A549 (cell line): ENCODE measurements around the gene FKBP2. TPM values are rescaled to one million over a fixed set of nuclear protein-coding genes. Genes with fewer than 3 reads are reported as not detected.

ENCODE experiments used
- ATAC-seq, 2 experiments: fragments of 200-7000 bp in 1 of 2; fragments of >200 bp in 1 of 2; cut with Nextera tagmentation in 1 of 2; cut with Tn5 transposase in 1 of 2; 3 replicates each; pipeline versions ENCODE4 v1.8.0 to v1.9.1; 2018 to 2020; ENCODE audit warnings: mild to moderate bottlenecking in 1 of 2, moderate library complexity in 1 of 2
- CTCF ChIA-PET: fragments of 300-600 bp; sonication (Branson Sonifier 250); formaldehyde crosslinking; extraction: SDS; loops from one replicate; lab custom pipeline; 2021; ENCODE audit warnings: antibody characterized with exemption, inconsistent platforms; lab: Yijun Ruan, JAX
- POLR2A ChIA-PET: fragments of 350-600 bp; formaldehyde crosslinking; extraction: SDS; loops from one replicate; lab custom pipeline; 2021; ENCODE audit warnings: antibody characterized with exemption, inconsistent platforms; lab: Yijun Ruan, JAX
- DNase-seq, 2 experiments: peaks; one replicate each; pipeline versions ENCODE4 v3.0.0 to v3.0.0-alpha.2; 2011 to 2016; ENCODE audit warnings: low read depth in 1 of 2, low spot score in 1 of 2
- FAIRE-seq: peaks from 2 replicates; lab custom pipeline; 2011; peaks lifted over from hg19 to GRCh38; lab: Jason Lieb, UNC
- H3K27ac ChIP-seq, 2 experiments: fragments of >200 bp; sonication (Bioruptor Twin); formaldehyde crosslinking; 3 replicates each; pipeline ENCODE4 v1.5.1; 2016 to 2017
- H3K4me1 ChIP-seq: fragments of >200 bp; sonication (Bioruptor Twin); formaldehyde crosslinking; 3 replicates; pipeline ENCODE4 v1.6.1; 2016
- H3K4me2 ChIP-seq: fragments of >200 bp; sonication (Bioruptor Twin); formaldehyde crosslinking; 3 replicates; pipeline ENCODE4 v1.6.1; 2016
- H3K4me3 ChIP-seq: fragments of >200 bp; sonication (Bioruptor Twin); formaldehyde crosslinking; 3 replicates; pipeline ENCODE4 v1.5.1; 2016
- H3K9me3 ChIP-seq: fragments of >200 bp; sonication (Bioruptor Twin); formaldehyde crosslinking; 3 replicates; pipeline ENCODE4 v1.6.1; 2016
- BCL3 ChIP-seq: fragments of >200 bp; sonication (Bioruptor Twin); formaldehyde crosslinking; IDR thresholded peaks from 3 replicates; pipeline ENCODE4 v1.6.1; 2016
- BHLHE40 ChIP-seq: IDR thresholded peaks from 2 replicates; pipeline ENCODE4 v1.6.1; 2012; ENCODE audit warnings: low read depth, low read length, inconsistent platforms
- CBX2 ChIP-seq: fragments of 200-600 bp; sonication (generic); IDR thresholded peaks from 2 replicates; pipeline ENCODE4 v1.6.1; 2016; ENCODE audit warnings: low read depth, mild to moderate bottlenecking, borderline replicate concordance
- CBX8 ChIP-seq: fragments of 200-600 bp; sonication (generic); IDR thresholded peaks from 2 replicates; pipeline ENCODE4 v1.6.1; 2016
- ELK1 ChIP-seq: fragments of 150-350 bp; IDR thresholded peaks from 2 replicates; pipeline ENCODE4 v1.6.1; 2014; ENCODE audit warnings: low read depth, mild to moderate bottlenecking, low read length
- EP300 ChIP-seq, 2 experiments: fragments of >200 bp; sonication (Bioruptor Twin); formaldehyde crosslinking; IDR thresholded peaks; 2 replicates in 1 of 2; 3 replicates in 1 of 2; pipeline ENCODE4 v1.6.1; 2016 to 2017
- FOSB ChIP-seq: fragments of 250-450 bp; sonication (Bioruptor Pico); IDR thresholded peaks from 2 replicates; pipeline ENCODE4 v1.5.0; 2020; ENCODE audit warnings: mild to moderate bottlenecking, moderate library complexity
- HMGXB4 ChIP-seq: fragments of 250-450 bp; sonication (Bioruptor Pico); IDR thresholded peaks from 2 replicates; pipeline ENCODE4 v1.5.0; 2021; ENCODE audit warnings: mild to moderate bottlenecking, moderate library complexity, borderline replicate concordance
- HOXA7 ChIP-seq: fragments of 250-450 bp; sonication (Bioruptor Pico); IDR thresholded peaks from 2 replicates; pipeline ENCODE4 v1.5.0; 2020; ENCODE audit warnings: mild to moderate bottlenecking, moderate library complexity
- JUN ChIP-seq, 2 experiments: fragments of >200 bp; sonication (Bioruptor Twin); formaldehyde crosslinking; IDR thresholded peaks; 2 replicates in 1 of 2; 3 replicates in 1 of 2; pipeline ENCODE4 v1.6.1; 2016 to 2017
- MAFK ChIP-seq: fragments of 450-650 bp; IDR thresholded peaks from 2 replicates; pipeline ENCODE4 v1.6.1; 2014; ENCODE audit not compliant: partially characterized antibody
- MAX ChIP-seq: IDR thresholded peaks from 2 replicates; pipeline ENCODE4 v1.6.1; 2012
- NPAS2 ChIP-seq: fragments of 250-450 bp; sonication (Bioruptor Pico); IDR thresholded peaks from 2 replicates; pipeline ENCODE4 v1.8.0; 2022; ENCODE audit warnings: mild to moderate bottlenecking, moderate library complexity, borderline replicate concordance
- PBX3 ChIP-seq: IDR thresholded peaks from 2 replicates; pipeline ENCODE4 v1.6.1; 2012
- PHF8 ChIP-seq: fragments of 200-600 bp; sonication (generic); IDR thresholded peaks from 2 replicates; pipeline ENCODE4 v1.6.1; 2016; ENCODE audit warnings: low read depth, mild to moderate bottlenecking, antibody characterized with exemption, moderate library complexity, borderline replicate concordance
- POLR2A ChIP-seq: IDR thresholded peaks from 2 replicates; pipeline ENCODE4 v1.6.1; 2012; ENCODE audit warnings: mild to moderate bottlenecking, low read length
- RNF2 ChIP-seq: fragments of 200-600 bp; sonication (generic); IDR thresholded peaks from 2 replicates; pipeline ENCODE4 v1.6.1; 2016; ENCODE audit warnings: low read depth, mild to moderate bottlenecking, antibody characterized with exemption, moderate library complexity, borderline replicate concordance
- WGBS: methylation state at CpG from one replicate; pipeline ENCODE4 v1.1.6; 2017; ENCODE audit errors: missing lambda C conversion rate; 5-methylcytosine and 5-hydroxymethylcytosine counted together
- polyA plus RNA-seq, 4 experiments: library from polyadenylated mRNA; depleted of rRNA in 3 of 4; stranded (reverse); fragments of >200 nt; fragmentation: RNase III in 1 of 4; extraction: RNeasy Plus Mini Kit Qiagen cat#74134 plus additional on column Dnase treatment in 1 of 4; gene quantifications; 2 replicates in 3 of 4; 3 replicates in 1 of 4; pipeline ENCODE4 v1.2.3, GENCODE V29; 2011 to 2017

FKBP2 gene
- polyA plus RNA-seq, 2 of the 4 experiments (the other 2 are of a cell fraction): 40.5 to 131 TPM

GRCh38 chr11:64283092-64283491, 42.2 kb downstream of the FKBP2 start:
- Histone ChIP-seq H3K4me3 (no peak overlapping the region), H3K9me3 (no peaks in the 10 kb centered on the region), H3K27ac (peak overlapping the region in 1 of 2 experiments; percentile 98; a peak in 2 of 6 replicates), H3K4me1 (peaks cover 17% of the 10 kb centered on the region; the same call in 1 of the 3 replicates), H3K4me2 (peak overlapping the region; percentile 86)
- ChIA-PET CTCF (interaction anchor here (0.8 to 20.5 kb wide), 5 partner anchors 12 to 72 kb away, joined by 3 to 448 read pairs (median 7); partner anchors contain the start of genes CATSPERZ, ESRRA and PLCB3), POLR2A (interaction anchor here (4.1 to 5.8 kb wide), 2 partner anchors 13 to 22 kb away, joined by 17 to 49 read pairs; partner anchors contain the start of gene ESRRA)
- no peak for DNase-seq
- no peak for TF ChIP-seq CBX8
- FAIRE-seq: no peak
- no peak for ATAC-seq
- 97% methylated on average over 3 of the region's 3 CpGs for WGBS

- no peak for TF ChIP-seq CBX2
- TF ChIP-seq ELK1: no peak
- no peak for TF ChIP-seq MAFK
- TF ChIP-seq EP300 (IDR thresholded peaks at IDR 0.05): no peak
- TF ChIP-seq NPAS2 (CRISPR knock-in tag): no peak
- peak; percentile 75; the same call in 1 of the 2 replicates for TF ChIP-seq PBX3
- TF ChIP-seq BCL3: peak; percentile 75; the same call in 2 of the 3 replicates
- TF ChIP-seq HMGXB4 (CRISPR knock-in tag): no peak
- no peak for TF ChIP-seq BHLHE40
- TF ChIP-seq POLR2A: peak; percentile 27
- no peak for TF ChIP-seq HOXA7 (CRISPR knock-in tag)
- TF ChIP-seq FOSB: no peak
- no peak for TF ChIP-seq RNF2
- TF ChIP-seq JUN (IDR thresholded peaks at IDR 0.05): peak in 1 of 2 experiments; percentile 4; a peak in 1 of 5 replicates
- peak; percentile 56; the same call in 1 of the 2 replicates for TF ChIP-seq MAX
- TF ChIP-seq PHF8: peak; percentile 44; the same call in 1 of the 2 replicates
- TF ChIP-seq, all 56 proteins: peak for 6
- 5% methylated on average over 17 of the region's 44 CpGs for WGBS
- CTCF ChIA-PET: interaction anchor here (1.0 to 20.5 kb wide), 6 partner anchors 10 to 41 kb away, joined by 3 to 448 read pairs (median 5); partner anchors contain the start of genes CATSPERZ, ESRRA, PLCB3 and PPP1R14B
- peaks cover 17% of the 10 kb centered on the region; the same call in 1 of the 3 replicates for H3K4me1 ChIP-seq
- ATAC-seq (peak; percentile 82 to 93), DNase-seq (peak; percentile 93 to 97), FAIRE-seq (peak; percentile 39)
- H3K4me2 ChIP-seq: peak within 1 kb of the TSS; percentile 86
- no peaks in the 10 kb centered on the region for H3K9me3 ChIP-seq
- POLR2A ChIA-PET: interaction anchor here (0.7 to 5.8 kb wide), 6 partner anchors 8 to 42 kb away, joined by 3 to 49 read pairs (median 8); partner anchors contain the start of genes ESRRA, FKBP2, PRDX5 and TRMT112
- peak within 1 kb of the TSS; percentile 93 to 98 for H3K27ac ChIP-seq
- peak within 1 kb of the TSS; percentile 63 for H3K4me3 ChIP-seq
Observed at GRCh38 chr11:64284048-64284961, 43.4 kb downstream of the FKBP2 start, which contains the start of gene BAD. TSS of gene BAD (minus strand) at chr11:64284665. CDS start at chr11:64284368, 297 bp downstream.
